Mammary epithelial cell (primary cell): ENCODE data around the gene DIPK2B.

Experiments used
- CTCF ChIP-seq, 2 donors: IDR thresholded peaks in 1 of 2; conservative IDR thresholded peaks in 1 of 2; 2 replicates each; pipeline ENCODE4 v1.5.1; 2011 to 2012; ENCODE audit warnings: inconsistent platforms in 2 of 2, low read length in 2 of 2, mild to moderate bottlenecking in 2 of 2, control low read depth in 1 of 2, low read depth in 1 of 2; ENCODE audit not compliant: insufficient read depth in 1 of 2; ENCODE audit errors: extremely low read depth in 1 of 2
- EZH2 ChIP-seq: IDR thresholded peaks from 2 replicates; pipeline ENCODE4 v1.6.1; 2012; ENCODE audit warnings: low read length, inconsistent platforms, borderline replicate concordance

GRCh38 chrX:45186643-45187026, 14.0 kb downstream of the DIPK2B start:
- TF ChIP-seq CTCF (conservative IDR thresholded peaks at IDR 0.05 in 1 of 2, IDR thresholded peaks at IDR 0.05 in 1 of 2; ENCODE audit: extremely low read depth in 1 of 2, insufficient read depth in 1 of 2, low read depth in 1 of 2, low read length in 2 of 2), result no peak
- no peak for TF ChIP-seq EZH2
